Measurements from ENCODE around the gene ABHD11. TPM values are rescaled to one million over a fixed set of nuclear protein-coding genes. Genes with fewer than 3 reads are reported as not detected.

Gene ABHD11
- total and polyA plus RNA-seq, 2 donors (not counting 1 experiment from before 2014, with no cell fraction given): 23.2 to 26.2 TPM

- ATAC-seq (ENCODE audit: low read depth) (no peak), DNase-seq (no peak)
- Mint-ChIP-seq H3K9me3 (ENCODE audit: insufficient read depth) (no peaks in the 10 kb centered on the region), H3K4me1 (peaks cover 14% of the 10 kb centered on the region), H3K4me3 (no peak overlapping the region), H3K27ac (no peak overlapping the region), H3K27me3 (peaks cover 7% of the 10 kb centered on the region)
- Histone ChIP-seq H3K4me1 (ENCODE audit: control insufficient read depth in 2 of 2, insufficient read depth in 2 of 2, low read length in 2 of 2) (peaks cover 6 to 12% of the 10 kb centered on the region in 2 donors), H3K36me3 (replicated peaks in 1 of 2; ENCODE audit: control extremely low read depth in 1 of 2, control insufficient read depth in 1 of 2, extremely low read depth in 1 of 2, insufficient read depth in 2 of 2, low read length in 1 of 2) (peaks cover 0 to 30% of the 10 kb centered on the region in 2 experiments), H3K27ac (ENCODE audit: low read length in 2 of 2) (no peak overlapping the region), H2AFZ (ENCODE audit: insufficient read depth, low read depth, low read length, poor library complexity, severe bottlenecking) (no peak overlapping the region), H3K9ac (ENCODE audit: low read length) (no peak overlapping the region), H3K9me3 (ENCODE audit: control extremely low read depth in 1 of 3, control insufficient read depth in 2 of 3, insufficient read depth in 1 of 3, low read length in 2 of 3) (peaks cover 0 to 5% (median 0%) of the 10 kb centered on the region in 3 donors), H3K4me3 (ENCODE audit: control extremely low read depth in 1 of 5, extremely low read depth in 1 of 5, insufficient read depth in 1 of 5, low read depth in 2 of 5, low read length in 4 of 5) (no peak overlapping the region), H4K20me1 (ENCODE audit: control insufficient read depth, insufficient read depth, low read length, poor library complexity, severe bottlenecking) (no peaks in the 10 kb centered on the region), H3K27me3 (replicated peaks in 1 of 4; ENCODE audit: control extremely low read depth in 1 of 4, control insufficient read depth in 3 of 4, insufficient read depth in 4 of 4, low read length in 3 of 4) (peaks cover 0 to 10% (median 0%) of the 10 kb centered on the region in 4 experiments), H3K79me2 (ENCODE audit: control insufficient read depth, insufficient read depth, low read length) (no peaks in the 10 kb centered on the region), H3K4me2 (replicated peaks; ENCODE audit: low read depth, low read length, poor library complexity, severe bottlenecking) (no peak overlapping the region)
- CTCF ChIA-PET: interaction anchor here (0.8 to 1.0 kb wide), 4 partner anchors 11 to 94 kb away, joined by 3 read pairs; no protein-coding TSS in a partner anchor
- intact Hi-C loops (cut with micrococcal nuclease): no loop called here
- WGBS (ENCODE audit: insufficient coverage): 86% methylated on average over 9 of the region's 15 CpGs
- TF ChIP-seq CTCF (IDR thresholded peaks at IDR 0.05): no peak
- TF ChIP-seq EZH2 (IDR thresholded peaks at IDR 0.05; ENCODE audit: borderline replicate concordance, insufficient read depth, low read depth, low read length, poor library complexity, severe bottlenecking): no peak
- POLR2A ChIA-PET: interaction anchor here (1.2 kb wide), 1 partner anchor 17 kb away, joined by 4 read pairs; no protein-coding TSS in a partner anchor
These were observed 37.9 kb downstream of the ABHD11 start for GRCh38 chr7:73700581-73701134.

GRCh38 chr7:73700069-73700423 lies 38.6 kb downstream of the ABHD11 start:
- no peak overlapping the region for H3K4me3 ChIP-seq (ENCODE audit: control extremely low read depth in 1 of 5, extremely low read depth in 1 of 5, insufficient read depth in 1 of 5, low read depth in 2 of 5, low read length in 4 of 5)
- ChIA-PET POLR2A (no interaction called here), CTCF (interaction anchor here (1.0 kb wide), 1 partner anchor 11 kb away, joined by 3 read pairs; no protein-coding TSS in a partner anchor)
- no peak overlapping the region for H2AFZ ChIP-seq (ENCODE audit: insufficient read depth, low read depth, low read length, poor library complexity, severe bottlenecking)
- Mint-ChIP-seq H3K4me3 (no peak overlapping the region), H3K27ac (no peak overlapping the region), H3K4me1 (peaks cover 14% of the 10 kb centered on the region), H3K27me3 (peaks cover 7% of the 10 kb centered on the region), H3K9me3 (ENCODE audit: insufficient read depth) (no peaks in the 10 kb centered on the region)
- ATAC-seq (ENCODE audit: low read depth): no peak
- 91% methylated on average over 14 of the region's 14 CpGs for WGBS (ENCODE audit: insufficient coverage)
- no peaks in the 10 kb centered on the region for H3K79me2 ChIP-seq (ENCODE audit: control insufficient read depth, insufficient read depth, low read length)
- no peak for TF ChIP-seq CTCF (IDR thresholded peaks at IDR 0.05)
- TF ChIP-seq EZH2 (IDR thresholded peaks at IDR 0.05; ENCODE audit: borderline replicate concordance, insufficient read depth, low read depth, low read length, poor library complexity, severe bottlenecking): no peak
- no peak overlapping the region for H3K9ac ChIP-seq (ENCODE audit: low read length)
- H3K27ac ChIP-seq (ENCODE audit: low read length in 2 of 2): no peak overlapping the region
- DNase-seq: no peak
- peaks cover 0 to 5% (median 0%) of the 10 kb centered on the region in 3 donors for H3K9me3 ChIP-seq (ENCODE audit: control extremely low read depth in 1 of 3, control insufficient read depth in 2 of 3, insufficient read depth in 1 of 3, low read length in 2 of 3)
- H3K36me3 ChIP-seq (replicated peaks in 1 of 2; ENCODE audit: control extremely low read depth in 1 of 2, control insufficient read depth in 1 of 2, extremely low read depth in 1 of 2, insufficient read depth in 2 of 2, low read length in 1 of 2): peaks cover 0 to 33% of the 10 kb centered on the region in 2 experiments
- H4K20me1 ChIP-seq (ENCODE audit: control insufficient read depth, insufficient read depth, low read length, poor library complexity, severe bottlenecking): no peaks in the 10 kb centered on the region
- peaks cover 6 to 12% of the 10 kb centered on the region in 2 donors for H3K4me1 ChIP-seq (ENCODE audit: control insufficient read depth in 2 of 2, insufficient read depth in 2 of 2, low read length in 2 of 2)
- intact Hi-C loops (cut with micrococcal nuclease): no loop called here
- H3K4me2 ChIP-seq (replicated peaks; ENCODE audit: low read depth, low read length, poor library complexity, severe bottlenecking): no peak overlapping the region
- H3K27me3 ChIP-seq (replicated peaks in 1 of 4; ENCODE audit: control extremely low read depth in 1 of 4, control insufficient read depth in 3 of 4, insufficient read depth in 4 of 4, low read length in 3 of 4): peaks cover 0 to 10% (median 0%) of the 10 kb centered on the region in 4 experiments
